ENCODE results near the gene ADARB2. TPM values are rescaled to one million over a fixed set of nuclear protein-coding genes. Genes with fewer than 3 reads are reported as not detected.

Gene ADARB2
- total RNA-seq, 2 donors from 2014 or later = 0.27 TPM; not detected in 1

DNA sequence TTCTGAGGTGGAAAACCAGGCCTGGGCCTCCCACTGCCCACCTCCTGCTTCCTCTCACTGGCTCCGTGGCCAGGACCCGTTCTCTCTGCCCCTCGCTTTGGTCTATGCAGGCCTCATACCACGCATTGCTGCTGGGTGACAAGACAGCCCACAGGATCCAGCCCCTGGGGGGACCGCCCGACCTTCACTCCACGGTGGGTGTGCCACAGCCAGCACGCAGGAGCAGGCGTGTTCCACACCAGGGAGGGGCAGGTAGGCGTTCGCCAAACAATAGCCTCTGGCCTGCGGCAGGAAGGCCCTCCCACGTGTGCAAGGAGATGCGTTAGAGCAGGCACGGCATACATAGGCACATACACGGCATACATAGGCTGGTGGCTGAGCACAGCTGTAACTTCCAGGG, 447.7 kb downstream of the ADARB2 start:
- DNase-seq = no peak
- intact Hi-C loops (cut with DNase I) = no loop called here

DNA sequence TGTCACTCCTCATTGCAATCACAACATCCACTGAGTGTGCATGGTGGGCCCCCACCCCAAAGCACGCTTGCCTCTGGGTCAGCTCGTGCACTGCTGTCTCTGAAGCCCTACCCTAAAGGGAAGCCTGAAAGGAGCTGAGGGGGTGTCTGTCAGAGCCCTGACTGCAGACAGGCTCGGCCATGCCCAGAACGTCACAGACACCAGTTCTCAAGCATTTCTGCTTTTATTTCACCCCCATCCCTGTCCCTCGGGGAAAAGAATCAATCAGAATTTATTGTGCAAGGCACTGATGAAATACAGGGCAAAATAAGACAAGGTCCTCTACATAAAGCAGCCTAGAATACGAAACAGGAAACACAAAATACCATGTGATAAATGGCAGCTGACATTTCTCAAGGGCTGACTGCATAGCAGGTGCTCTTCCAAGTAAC, 449.3 kb downstream of the ADARB2 start:
- ATAC-seq = peak in 1 of 2 donors; percentile 47
- intact Hi-C loops (cut with DNase I) = no loop called here
- no peak for DNase-seq

More for the DNA sequence above, 447.7 kb downstream of the ADARB2 start:
- ATAC-seq = no peak

DNA sequence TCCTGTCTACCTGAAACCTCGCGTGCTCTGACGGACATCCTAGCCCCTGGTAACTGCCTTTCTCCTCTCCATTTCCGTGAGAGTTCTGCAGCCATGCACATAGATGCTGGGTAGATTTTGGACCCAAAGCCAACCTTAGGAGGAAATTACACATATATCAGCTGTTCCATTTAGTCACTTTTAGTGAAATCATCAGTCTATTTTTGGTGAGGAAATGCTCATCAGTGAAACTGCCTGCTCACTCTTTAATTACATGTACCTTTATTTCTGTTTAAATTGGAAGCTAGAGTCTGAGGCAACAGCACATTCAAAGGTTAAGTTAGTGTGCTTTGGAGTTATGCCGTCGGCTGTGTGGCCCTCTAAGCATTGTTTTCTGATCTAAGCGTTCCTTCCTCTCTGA, 449.8 kb downstream of the ADARB2 start:
- ATAC-seq (peak in 1 of 2 donors; percentile 47), DNase-seq (no peak)
- intact Hi-C loops (cut with DNase I) = no loop called here

DNA sequence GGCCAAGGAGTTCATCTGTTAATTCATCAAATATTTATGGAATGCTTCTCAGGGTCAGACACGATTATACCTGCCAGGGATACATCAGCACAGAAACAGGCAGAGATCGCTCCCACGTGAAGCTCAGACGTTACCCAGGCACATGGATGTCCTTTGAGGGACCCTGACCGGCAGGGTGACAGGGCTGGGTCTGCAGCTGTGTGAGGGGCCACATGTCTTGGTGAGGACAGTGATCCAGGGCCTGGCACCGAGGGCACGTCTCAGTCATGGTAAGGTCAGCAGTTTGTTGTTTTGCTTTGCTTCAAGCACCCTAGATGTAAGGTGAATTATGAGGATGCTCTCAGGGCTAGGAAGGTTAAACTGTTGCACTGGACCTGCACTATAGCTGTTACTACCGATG, 453.2 kb downstream of the ADARB2 start:
- no peak for ATAC-seq
- intact Hi-C loops (cut with DNase I) = no loop called here
- DNase-seq = no peak

DNA sequence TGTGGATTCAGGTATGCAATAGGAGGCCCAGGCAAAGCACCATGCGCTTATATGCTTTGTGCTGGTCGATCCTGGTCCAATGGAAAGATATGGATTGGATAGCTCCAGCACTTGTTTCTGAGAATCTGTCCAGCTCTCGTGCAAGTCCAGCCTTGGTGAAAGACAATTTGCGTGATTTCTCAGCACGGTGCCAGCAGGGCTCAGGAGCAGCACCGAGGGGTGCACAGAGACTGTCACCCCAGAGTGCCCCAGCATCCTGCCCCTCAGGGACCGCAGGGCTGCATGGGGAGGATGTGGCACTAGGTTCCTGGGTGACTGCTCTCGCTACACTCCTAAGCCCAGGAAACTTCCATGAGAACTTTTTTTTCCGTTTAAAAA, 455.9 kb downstream of the ADARB2 start:
- no peak for ATAC-seq
- DNase-seq = no peak
- intact Hi-C loops (cut with DNase I) = no loop called here

DNA sequence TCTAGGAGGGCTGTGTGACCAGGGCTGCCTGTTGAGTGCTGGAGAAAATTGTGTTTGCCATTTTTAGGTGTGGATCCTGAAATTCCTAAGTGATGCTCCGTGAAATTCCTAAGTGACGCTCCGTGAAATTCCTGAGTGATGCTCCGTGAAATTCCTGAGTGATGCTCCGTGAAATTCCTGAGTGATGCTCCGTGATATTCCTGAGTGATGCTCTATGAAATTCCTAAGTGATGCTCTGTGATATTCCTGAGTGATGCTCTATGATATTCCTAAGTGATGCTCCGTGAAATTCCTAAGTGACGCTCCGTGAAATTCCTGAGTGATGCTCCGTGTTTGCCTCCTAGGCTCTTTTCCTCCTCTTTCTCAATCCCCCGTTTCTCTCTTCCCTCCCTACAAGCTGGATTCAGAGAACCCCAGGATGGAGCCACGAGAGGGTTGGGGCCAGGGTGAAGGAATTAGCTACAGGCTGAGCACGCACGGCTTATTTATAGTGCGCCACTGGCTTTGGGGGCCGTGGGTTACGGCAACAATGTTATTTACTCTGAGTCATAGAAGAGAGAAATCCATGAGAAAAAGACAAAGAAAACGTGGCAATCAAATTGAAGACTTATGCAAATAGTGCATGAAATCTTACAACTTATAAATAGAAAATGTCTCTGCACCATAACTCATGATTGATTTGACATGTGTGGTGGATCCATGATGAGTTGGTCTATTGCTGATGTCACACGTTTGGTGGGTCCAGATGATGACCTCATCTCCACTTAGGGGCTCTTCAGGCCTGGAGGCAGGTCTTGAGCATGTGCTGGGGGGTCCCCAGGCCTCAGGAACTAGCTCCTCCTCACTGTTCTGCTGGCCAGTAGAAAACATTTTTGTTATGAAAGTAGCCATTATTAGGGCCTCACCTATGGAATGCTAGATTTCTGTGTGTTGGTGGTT, 456.6 kb downstream of the ADARB2 start:
- no peak for ATAC-seq
- intact Hi-C loops (cut with DNase I) = no loop called here
- no peak for DNase-seq

DNA sequence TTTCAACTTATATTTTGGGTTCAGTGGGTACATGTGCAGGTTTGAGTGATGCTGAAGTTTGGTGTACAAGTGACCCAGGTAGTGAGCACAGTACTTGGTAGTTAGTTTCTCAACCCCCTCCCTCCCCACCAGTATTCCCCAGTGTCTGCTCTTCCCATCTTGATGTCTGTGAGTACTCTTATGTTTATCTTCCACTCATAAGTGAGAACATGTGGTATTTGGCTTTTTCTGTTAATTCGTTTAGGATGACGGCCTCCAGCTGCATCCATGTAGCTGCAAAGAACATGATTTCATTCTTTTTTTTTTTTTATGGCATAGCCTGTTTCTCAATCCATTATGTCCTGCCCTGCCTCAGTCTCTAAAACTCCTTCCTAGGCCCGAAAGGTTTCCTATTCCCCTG, 459.0 kb downstream of the ADARB2 start:
- intact Hi-C loops (cut with DNase I) = no loop called here
- no peak for DNase-seq

DNA sequence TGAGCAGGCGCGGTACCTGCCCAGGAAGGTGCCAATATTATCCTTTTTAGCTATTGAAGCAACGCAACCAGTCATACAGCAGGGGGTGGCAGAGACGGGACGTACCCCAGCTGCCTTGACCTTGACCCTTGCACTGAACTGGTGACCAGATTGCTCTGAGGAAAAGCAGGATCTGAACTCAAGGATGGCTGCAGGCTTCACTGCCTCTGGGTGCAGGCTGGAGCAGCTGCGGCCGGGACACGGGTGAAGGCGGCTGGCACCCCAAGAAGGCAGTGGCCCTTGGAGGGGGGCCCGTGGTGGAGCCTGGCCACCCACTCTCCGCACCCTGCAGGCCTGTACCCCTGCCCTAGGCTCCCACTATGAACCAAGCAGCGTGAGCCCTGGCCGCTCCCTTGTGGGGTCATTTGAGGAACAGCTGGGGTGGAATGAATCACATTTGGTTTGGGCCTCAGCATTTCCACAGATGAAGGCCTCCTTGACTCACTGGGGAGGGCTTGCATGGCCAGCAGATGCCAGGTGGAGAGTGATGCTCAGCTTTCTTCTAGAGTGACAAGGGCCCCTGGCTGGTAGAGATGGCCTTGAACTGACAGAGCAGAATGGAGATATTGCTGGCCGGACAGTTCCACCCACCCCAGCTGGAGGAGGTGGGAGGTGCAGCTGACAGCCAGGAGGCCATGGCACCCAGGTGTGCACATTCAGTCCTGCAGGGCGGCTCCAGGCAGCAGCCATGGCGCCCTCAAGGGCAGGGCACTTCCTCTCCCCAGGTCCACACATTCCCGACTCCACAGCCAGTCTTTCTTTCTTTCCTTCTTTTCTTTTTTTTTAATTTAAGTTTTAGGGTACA, 462.4 kb downstream of the ADARB2 start:
- no peak for DNase-seq
- intact Hi-C loops (cut with DNase I) = no loop called here
- ATAC-seq = no peak

More for the DNA sequence above, 459.0 kb downstream of the ADARB2 start:
- ATAC-seq = no peak

DNA sequence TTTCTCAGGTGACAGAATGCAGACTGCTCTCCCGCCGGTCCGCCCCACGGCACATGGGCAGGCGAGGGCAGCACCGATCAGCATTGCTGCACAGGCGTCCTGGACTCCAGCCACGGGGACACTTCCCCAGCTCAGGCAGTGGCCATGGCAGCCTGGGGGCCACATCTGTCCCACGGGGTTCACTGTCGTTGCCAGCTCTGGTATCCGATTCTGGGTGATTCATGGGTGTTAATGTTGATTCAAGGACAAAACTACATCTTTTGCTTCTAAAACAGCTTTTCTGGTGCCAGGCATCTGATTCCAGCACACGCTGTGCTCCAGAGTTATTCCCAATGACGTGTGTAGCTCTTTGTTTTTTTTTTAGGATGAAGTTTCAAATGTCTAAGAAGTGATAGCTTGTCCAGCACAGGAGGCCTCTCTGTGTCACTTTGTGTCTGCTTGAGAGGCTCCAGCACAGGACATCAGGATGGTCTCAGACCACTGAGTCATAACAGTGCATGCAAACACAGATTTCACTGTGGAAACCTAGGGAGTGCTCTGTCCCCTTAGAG, 463.1 kb downstream of the ADARB2 start:
- intact Hi-C loops (cut with DNase I) = no loop called here
- no peak for DNase-seq
- no peak for ATAC-seq

DNA sequence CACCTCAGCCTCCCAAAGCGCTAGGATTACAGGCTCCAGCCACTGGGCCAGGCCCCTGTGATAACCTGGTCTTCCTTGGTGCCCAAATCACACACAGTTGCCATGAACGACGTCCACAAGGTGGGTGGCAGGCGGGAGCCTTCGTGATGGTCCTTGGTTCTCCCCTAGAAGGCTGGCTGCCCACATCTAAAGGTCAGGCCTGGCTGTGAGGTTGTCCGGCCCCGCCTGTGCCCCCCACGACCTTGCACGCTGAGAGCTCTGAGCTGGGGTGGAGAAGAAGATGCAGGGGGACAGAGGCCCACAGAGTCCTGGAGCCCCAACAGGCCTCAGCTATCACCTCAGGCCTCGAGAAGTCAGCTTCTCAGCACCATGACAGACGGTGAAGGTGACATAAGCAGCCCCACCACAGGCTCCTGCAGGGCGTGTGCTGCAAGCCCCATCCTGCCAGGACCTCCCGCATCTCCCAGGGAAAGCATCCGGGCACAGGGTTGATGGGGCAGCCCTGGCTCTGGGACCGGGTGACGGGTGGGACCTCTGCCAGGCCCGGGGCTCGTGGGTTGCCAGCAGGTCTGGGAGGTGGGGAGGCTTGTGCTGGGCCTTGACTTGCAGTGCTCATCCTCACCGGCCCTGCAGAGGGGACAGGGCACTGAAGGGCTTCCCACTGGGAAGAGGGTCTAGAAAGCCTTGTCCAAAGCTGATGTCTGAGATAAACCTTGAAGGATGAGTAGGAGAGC, 463.8 kb downstream of the ADARB2 start:
- DNase-seq = no peak
- ATAC-seq = no peak

DNA sequence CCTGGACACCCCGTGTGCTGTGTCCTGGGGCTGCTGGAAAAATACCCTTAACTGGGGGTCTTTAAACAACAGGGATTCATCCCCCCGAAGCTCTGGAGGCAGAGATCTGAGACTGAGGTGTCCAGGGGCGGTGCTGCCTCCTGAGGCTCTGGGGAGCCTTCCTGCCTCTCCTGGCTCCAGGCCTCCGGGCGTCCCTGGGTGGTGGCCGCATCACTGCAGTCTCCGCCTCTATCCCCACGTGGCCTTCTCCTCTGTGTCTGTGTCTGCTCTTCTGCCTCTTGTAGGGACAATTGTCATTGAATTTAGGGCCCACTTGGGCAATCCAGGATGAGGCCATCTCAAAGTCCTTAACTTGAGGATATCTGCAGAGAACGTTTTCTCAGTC, 464.6 kb downstream of the ADARB2 start:
- no peak for ATAC-seq
- no peak for DNase-seq
- intact Hi-C loops (cut with DNase I) = no loop called here

More for the DNA sequence above, 463.8 kb downstream of the ADARB2 start:
- intact Hi-C loops (cut with DNase I) = no loop called here

DNA sequence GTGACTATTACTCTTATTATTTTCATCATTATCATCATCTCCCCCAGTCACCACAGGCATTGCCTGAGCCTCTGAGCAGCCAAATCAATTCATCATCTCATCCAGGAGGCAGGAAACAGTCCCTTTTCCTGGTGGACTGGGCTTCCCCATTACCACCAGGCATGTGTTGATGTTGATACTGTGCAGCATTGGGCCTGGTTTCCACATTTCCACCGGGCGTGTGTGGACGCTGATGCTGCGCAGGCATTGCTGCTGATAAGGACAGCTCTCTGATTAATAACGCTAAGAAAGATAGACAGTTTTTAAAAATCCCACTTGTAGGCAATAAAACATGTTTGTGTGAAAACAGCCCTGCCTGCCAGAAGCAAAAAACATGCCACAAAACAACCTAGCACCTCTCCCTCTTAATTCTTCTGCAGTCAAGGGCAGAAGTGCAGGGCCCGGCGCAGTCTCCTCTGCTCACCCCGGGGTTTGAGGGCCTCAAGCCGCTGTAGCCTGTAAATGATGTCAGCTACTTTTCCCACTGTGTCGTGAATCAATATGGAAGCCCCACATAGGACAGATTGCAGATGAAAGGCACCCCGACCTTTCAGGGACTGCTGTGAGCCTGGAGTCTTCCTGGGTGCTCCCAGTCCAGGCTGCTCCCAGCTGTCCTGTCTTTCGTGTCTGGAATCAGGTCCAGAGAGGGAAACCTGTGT, 465.1 kb downstream of the ADARB2 start:
- DNase-seq (no peak), ATAC-seq (no peak)
- intact Hi-C loops (cut with DNase I) = no loop called here

DNA sequence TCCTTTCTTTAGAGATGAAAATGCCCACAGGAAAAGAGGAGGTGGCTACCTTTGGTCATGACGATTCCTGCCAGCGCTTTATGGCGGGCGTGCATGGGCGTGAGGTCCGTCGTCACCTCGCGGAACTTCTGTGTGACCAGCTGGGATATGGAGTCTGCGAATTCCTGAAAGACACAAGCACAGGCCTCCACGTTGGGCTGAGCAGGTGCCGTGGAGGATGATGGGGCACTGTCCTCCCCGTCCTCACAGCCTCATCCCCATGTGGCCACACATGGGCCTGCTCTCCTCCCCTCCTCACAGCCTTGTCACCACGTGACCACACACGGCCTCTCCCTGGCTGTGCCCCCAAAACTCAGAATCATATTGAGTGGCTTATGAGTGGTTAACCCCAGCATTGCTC, 466.4 kb downstream of the ADARB2 start:
- ATAC-seq (no peak), DNase-seq (no peak)
- intact Hi-C loops (cut with DNase I) = no loop called here

DNA sequence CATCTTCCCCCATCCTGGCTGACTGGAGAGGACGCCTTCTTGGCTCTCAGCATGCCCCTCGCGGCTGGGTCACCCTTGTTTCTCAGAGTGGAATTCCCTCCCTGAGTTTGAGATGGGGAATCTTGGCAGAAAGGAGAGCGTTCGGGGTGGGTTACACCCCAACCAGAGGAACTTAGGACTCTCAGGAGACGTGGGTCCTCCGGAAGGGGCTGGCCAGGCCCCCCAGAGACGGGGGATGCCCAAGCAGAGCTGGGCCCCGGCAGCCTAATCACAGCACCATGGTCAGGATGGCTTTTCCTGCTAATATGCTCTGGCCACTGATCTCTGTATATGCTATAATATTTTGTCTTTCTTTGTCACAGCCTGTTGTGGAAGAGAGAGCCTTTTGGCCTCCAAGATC, 466.8 kb downstream of the ADARB2 start:
- intact Hi-C loops (cut with DNase I) = no loop called here
- ATAC-seq (no peak), DNase-seq (no peak)

DNA sequence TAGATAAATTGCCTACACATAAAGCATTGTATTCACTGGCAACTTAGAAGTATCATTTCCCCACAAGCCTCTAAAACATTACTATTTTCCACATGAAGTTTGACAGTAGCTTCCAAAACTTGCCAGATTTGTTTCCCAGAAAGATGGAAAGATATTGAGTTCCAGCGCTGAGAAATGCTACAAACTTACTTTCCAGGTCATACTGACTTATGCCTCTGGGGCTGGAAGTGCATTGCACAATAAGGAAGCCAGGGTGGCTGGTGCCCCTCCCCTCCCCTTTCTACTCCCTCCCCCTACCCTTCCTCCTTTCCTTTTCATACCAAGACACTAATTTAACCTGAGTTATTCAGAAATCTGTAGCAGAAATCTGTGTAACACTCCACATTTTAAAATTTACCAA, 468.5 kb downstream of the ADARB2 start:
- intact Hi-C loops (cut with DNase I) = no loop called here
- ATAC-seq = no peak

DNA sequence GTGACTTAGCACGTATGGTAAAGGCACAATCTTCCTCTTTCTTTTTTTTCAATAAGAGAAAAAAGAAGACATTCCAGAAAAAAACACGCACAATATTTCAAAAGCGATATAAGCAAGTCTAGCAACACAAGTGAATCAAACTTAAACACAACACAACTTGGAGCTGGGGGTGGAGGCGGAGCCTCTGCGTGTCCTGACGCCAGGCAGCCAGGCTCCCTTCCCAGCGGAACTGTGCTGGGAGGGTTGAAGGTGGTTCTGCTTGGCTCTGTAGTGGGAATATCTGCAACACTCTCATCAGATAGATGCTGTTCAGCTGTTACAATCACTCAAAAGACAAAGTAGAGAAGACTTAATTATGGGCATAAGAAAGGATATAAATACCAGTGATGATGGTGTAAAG, 469.8 kb downstream of the ADARB2 start:
- no peak for DNase-seq
- intact Hi-C loops (cut with DNase I) = no loop called here
- ATAC-seq = no peak

More for the DNA sequence above, 468.5 kb downstream of the ADARB2 start:
- no peak for DNase-seq

DNA sequence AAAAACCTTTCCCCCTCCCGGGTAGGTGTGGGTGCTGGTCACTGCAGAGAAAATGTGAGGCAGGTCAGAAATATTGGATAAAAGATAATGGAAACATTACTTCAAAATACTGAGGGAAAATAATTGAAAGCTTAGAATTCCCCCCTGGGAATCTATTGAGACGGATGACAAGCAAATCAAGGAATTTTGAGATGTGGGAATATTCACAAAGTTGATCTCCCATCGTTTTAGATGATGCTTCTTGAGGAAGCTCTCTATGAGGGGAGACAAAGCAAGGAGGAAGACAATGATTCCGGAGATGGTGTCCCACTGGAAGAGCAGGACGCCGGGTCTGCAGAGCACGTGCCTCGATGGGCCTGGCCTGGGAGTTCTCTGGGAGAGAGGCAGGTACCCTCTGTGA, 470.2 kb downstream of the ADARB2 start:
- DNase-seq (no peak), ATAC-seq (no peak)
- intact Hi-C loops (cut with DNase I) = no loop called here

DNA sequence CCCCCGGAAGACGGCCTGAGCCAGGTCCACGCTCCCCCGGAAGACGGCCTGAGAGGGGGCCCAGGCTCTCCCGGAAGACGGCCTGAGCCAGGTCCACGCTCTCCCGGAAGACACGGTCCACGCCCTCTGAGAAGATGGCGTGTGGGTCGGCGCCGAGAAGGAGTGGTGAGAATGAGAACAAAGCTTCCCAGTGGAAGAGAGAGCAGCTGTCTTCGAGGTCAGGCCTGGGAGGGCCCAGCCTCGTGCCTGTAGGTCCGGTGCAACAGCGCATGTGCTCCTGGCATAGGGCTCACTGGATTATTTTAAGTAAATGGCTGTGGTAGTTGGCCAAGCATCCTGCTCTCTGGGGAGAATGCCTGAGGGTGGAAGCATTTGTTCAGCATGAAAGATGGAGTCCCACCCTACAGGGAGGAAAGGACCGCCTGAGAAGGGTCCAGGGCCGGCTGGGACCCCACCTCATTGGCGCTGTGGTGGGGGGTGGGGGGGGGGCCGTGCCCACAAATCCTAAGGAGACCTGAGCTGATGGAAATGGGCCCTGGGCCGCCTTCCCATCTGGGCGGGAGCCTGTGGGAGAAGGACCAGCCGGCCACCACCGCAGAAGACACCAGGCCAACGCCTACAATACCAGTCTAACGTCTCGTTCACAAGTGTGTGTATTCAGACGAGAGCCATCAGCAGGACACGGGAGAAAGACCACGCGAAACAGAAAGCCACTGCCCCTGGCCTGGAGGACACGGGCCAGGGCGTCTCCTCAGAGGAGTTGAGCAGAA, 471.1 kb downstream of the ADARB2 start:
- ATAC-seq (no peak), DNase-seq (no peak)
- intact Hi-C loops (cut with DNase I) = no loop called here

Measured in left cardiac atrium (tissue), 4 donors.